ENCODE measurements around the gene TUBB. TPM values are rescaled to one million over a fixed set of nuclear protein-coding genes. Genes with fewer than 3 reads are reported as not detected.
A peak's percentile ranks its signal among the peaks of the same experiment; 100 is the strongest.

The TUBB gene
- total RNA-seq (2022) (742 and 788 TPM in 2 replicates), Bru-seq, nascent RNA (percentile 99 among the genes with signal in this experiment), BruChase-seq, experiment 1, labeled RNA remaining after a 2-hour chase (percentile 100 among the genes with signal in this experiment), BruChase-seq, experiment 2, labeled RNA remaining after a 6-hour chase (percentile 100 among the genes with signal in this experiment)
- long read RNA-seq, transcript TUBB-206 (4 exons, 2,632 nt) = minor isoform, 15 of 1,972 reads
- long read RNA-seq, transcript TUBB-205 (4 exons, 2,670 nt) = major isoform, 1,836 of 1,972 reads
- long read RNA-seq, partial matches to known transcripts = 116 of 1,972 reads
- long read RNA-seq, other reads (novel, unspliced or antisense) = 5 of 1,972 reads

DNA sequence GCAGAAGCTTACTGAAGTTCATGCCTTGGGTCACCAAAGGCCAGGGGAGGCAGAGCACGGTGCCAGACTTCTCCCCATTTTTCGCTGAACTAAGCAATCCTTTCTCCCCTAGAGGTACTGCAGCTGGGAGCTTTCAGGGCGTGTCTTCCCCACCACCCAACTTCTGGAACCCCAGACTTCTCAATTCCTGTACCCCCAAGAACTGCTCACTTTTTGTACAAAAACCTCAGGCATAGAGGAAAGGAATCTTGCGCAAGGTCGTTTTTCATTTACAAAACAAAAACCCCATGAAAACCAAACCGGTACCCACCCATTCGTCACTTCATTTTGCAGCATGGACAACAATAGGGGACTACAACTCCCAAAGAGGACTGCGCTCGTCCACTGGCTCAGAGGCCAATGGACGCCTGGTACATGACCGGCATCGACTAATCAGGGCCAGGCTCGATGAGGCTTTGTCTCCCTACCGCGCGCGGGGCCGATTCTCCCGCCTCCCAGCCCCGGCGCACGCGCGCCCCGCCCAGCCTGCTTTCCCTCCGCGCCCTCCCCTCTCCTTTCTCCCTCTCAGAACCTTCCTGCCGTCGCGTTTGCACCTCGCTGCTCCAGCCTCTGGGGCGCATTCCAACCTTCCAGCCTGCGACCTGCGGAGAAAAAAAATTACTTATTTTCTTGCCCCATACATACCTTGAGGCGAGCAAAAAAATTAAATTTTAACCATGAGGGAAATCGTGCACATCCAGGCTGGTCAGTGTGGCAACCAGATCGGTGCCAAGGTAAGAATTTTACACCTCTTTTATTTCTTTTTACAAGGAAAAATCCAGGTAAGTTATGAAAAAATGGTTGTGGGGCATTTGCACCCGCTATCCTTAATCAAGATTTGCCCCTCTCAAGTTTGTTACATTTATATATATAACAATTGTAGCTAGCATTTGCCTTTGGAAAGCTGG is at the start of gene TUBB:
TSS of gene TUBB (plus strand) at position 562 of the 947 bp plus-strand sequence. CDS start at position 717, 155 bp downstream.
- peaks cover 6% of the 10 kb centered on the region for H3K36me3 ChIP-seq (ENCODE audit: control insufficient read depth, insufficient read depth, low read length)
- intact Hi-C loops (cut with micrococcal nuclease; ENCODE audit: unreplicated experiment) = loop anchor here (1.0 to 5.0 kb wide), 2 partner anchors 103 to 508 kb away; partner anchors contain the start of genes MRPS18B, PPP1R10 and TRIM26
- no peak for TF ChIP-seq CTCF (IDR thresholded peaks at IDR 0.05; ENCODE audit: insufficient read depth in 1 of 2, low read depth in 1 of 2, low read length in 1 of 2, severe bottlenecking in 1 of 2, unreplicated experiment in 1 of 2)
- H3K9me3 ChIP-seq = no peaks in the 10 kb centered on the region
- no peaks in the 10 kb centered on the region for H3K27me3 ChIP-seq (replicated peaks; ENCODE audit: control insufficient read depth, insufficient read depth, low read length)
- Mint-ChIP-seq H3K27ac (ENCODE audit: unreplicated experiment) (peak within 1 kb of the TSS; percentile 85), H3K36me3 (ENCODE audit: insufficient read depth, unreplicated experiment) (peaks cover 68% of the 10 kb centered on the region), H3K27me3 (ENCODE audit: insufficient read depth, unreplicated experiment) (no peaks in the 10 kb centered on the region), H3K9me3 (ENCODE audit: unreplicated experiment) (no peaks in the 10 kb centered on the region), H3K4me3 (ENCODE audit: unreplicated experiment) (peak within 1 kb of the TSS; percentile 81), H3K4me1 (ENCODE audit: low read depth, unreplicated experiment) (peaks cover 32% of the 10 kb centered on the region)
- TSS peak; percentile 20 for BruUV-seq (replicated peaks)
- ChIA-PET CTCF (no interaction called here), POLR2A (interaction anchor here (0.6 to 1.0 kb wide), 3 partner anchors 44 to 1144 kb away, joined by 3 to 5 read pairs (median 3); partner anchors contain the start of gene GTF2H4)
- peaks cover 13% of the 10 kb centered on the region; the same call in 1 of the 2 replicates for H3K4me1 ChIP-seq
- DNase-seq = peak; percentile 96 to 97
- peak within 1 kb of the TSS; percentile 89 for H3K4me3 ChIP-seq (ENCODE audit: low read depth, low read length)

DNA sequence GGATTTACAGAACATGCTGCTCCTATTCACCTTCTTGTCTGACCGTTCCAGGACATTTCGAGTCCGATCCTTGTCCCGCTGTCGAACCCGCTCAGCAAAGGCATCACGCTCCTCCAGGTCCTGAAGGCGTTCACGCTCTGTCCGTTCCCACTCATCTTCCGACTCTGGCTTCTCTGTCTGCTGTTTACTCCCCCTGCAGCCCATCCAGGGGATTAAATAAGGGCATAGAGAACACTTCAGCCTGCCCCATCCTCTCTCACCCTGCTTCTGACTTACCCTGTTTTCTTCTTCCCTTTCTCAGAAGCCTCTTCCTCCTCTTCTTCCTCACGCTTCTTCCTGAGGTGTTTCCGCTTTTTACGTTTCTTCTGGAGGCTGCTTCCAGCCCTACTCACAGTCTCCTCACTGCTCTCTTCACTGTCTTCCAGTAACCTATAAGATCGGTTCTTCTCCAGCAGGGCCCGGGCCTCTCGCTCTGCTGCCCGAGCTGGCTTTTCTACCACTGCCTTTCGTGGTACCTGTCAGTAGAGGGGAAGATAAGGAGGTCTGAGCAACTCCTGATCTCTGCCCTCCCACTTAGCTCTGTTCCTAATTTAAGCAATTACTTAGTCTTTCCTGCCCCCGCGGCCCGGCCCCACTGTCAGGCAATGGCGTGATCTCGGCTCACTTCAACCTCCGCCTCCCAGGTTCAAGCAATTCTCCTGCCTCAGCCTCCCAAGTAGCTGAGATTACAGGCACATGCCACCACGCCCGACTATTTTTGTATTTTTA is 49.2 kb upstream of the TUBB start:
- Mint-ChIP-seq H3K27ac (ENCODE audit: unreplicated experiment) (no peak overlapping the region), H3K9me3 (ENCODE audit: unreplicated experiment) (no peaks in the 10 kb centered on the region), H3K4me3 (ENCODE audit: unreplicated experiment) (no peak overlapping the region), H3K36me3 (ENCODE audit: insufficient read depth, unreplicated experiment) (peaks cover 48% of the 10 kb centered on the region), H3K4me1 (ENCODE audit: low read depth, unreplicated experiment) (peaks cover 5% of the 10 kb centered on the region), H3K27me3 (ENCODE audit: insufficient read depth, unreplicated experiment) (no peaks in the 10 kb centered on the region)
- no peak for DNase-seq
- H3K4me1 ChIP-seq = peaks cover 6% of the 10 kb centered on the region
- no peaks in the 10 kb centered on the region for H3K36me3 ChIP-seq (ENCODE audit: control insufficient read depth, insufficient read depth, low read length)
- BruUV-seq (replicated peaks) = TSS peak; percentile 17
- intact Hi-C loops (cut with micrococcal nuclease; ENCODE audit: unreplicated experiment) = loop anchor here (5.0 kb wide), 1 partner anchor 189 kb away; no protein-coding TSS in a partner anchor
- H3K27me3 ChIP-seq (replicated peaks; ENCODE audit: control insufficient read depth, insufficient read depth, low read length) = no peaks in the 10 kb centered on the region
- CTCF ChIA-PET = no interaction called here
- H3K4me3 ChIP-seq (ENCODE audit: low read depth, low read length) = no peak overlapping the region
- no peaks in the 10 kb centered on the region for H3K9me3 ChIP-seq
- peak in 1 of 2 experiments; percentile 22 for TF ChIP-seq CTCF (IDR thresholded peaks at IDR 0.05; ENCODE audit: insufficient read depth in 1 of 2, low read depth in 1 of 2, low read length in 1 of 2, severe bottlenecking in 1 of 2, unreplicated experiment in 1 of 2)
- POLR2A ChIA-PET = no interaction called here

All from Caco-2 (cell line).